Stimulated activated naive CD4-positive, alpha-beta T cell (primary cell): ENCODE results near the gene SSTR5.

Experiments
- DNase-seq, 6 experiments: peaks; one replicate each; lab custom pipeline; 2025; lab: John Stamatoyannopoulos, UW

SSTR5 gene

GRCh38 chr16:1072526-1073261 is at the start of gene SSTR5:
Gene SSTR5 (plus strand): TSS chr16:1072747. CDS start chr16:1078869, 6,122 bp downstream.
- DNase-seq: no peak

- no peak for DNase-seq
Observed at GRCh38 chr16:1024138-1024537, 48.4 kb upstream of the SSTR5 start.

GRCh38 chr16:1025183-1025809 is 47.3 kb upstream of the SSTR5 start:
- DNase-seq: peak in 2 of 6 experiments; percentile 15 to 20

GRCh38 chr16:1026057-1026783 is 46.3 kb upstream of the SSTR5 start:
- DNase-seq: no peak

GRCh38 chr16:1026784-1027500 is 45.6 kb upstream of the SSTR5 start:
- DNase-seq: no peak

GRCh38 chr16:1027501-1027815 is 45.1 kb upstream of the SSTR5 start:
- no peak for DNase-seq

GRCh38 chr16:1028056-1028455 is 44.5 kb upstream of the SSTR5 start:
- DNase-seq: no peak

- DNase-seq: no peak
Observed at GRCh38 chr16:1028524-1029258, 43.9 kb upstream of the SSTR5 start.

GRCh38 chr16:1029259-1029545 is 43.3 kb upstream of the SSTR5 start:
- DNase-seq: no peak

GRCh38 chr16:1030473-1030901 is 42.1 kb upstream of the SSTR5 start:
- no peak for DNase-seq

- DNase-seq: no peak
Observed at GRCh38 chr16:1031666-1032065, 40.9 kb upstream of the SSTR5 start.

- DNase-seq: no peak
Observed at GRCh38 chr16:1032607-1033006, 39.9 kb upstream of the SSTR5 start.

GRCh38 chr16:1033128-1033679 is 39.3 kb upstream of the SSTR5 start:
- DNase-seq: no peak

- DNase-seq: no peak
Observed at GRCh38 chr16:1034230-1035065, 38.1 kb upstream of the SSTR5 start.

- no peak for DNase-seq
Observed at GRCh38 chr16:1035066-1035415, 37.5 kb upstream of the SSTR5 start.

GRCh38 chr16:1036166-1036565 is 36.4 kb upstream of the SSTR5 start:
- no peak for DNase-seq

GRCh38 chr16:1036726-1037393 is 35.7 kb upstream of the SSTR5 start:
- DNase-seq: no peak

GRCh38 chr16:1037394-1038257 is 34.9 kb upstream of the SSTR5 start:
- no peak for DNase-seq

GRCh38 chr16:1038932-1039331 is 33.6 kb upstream of the SSTR5 start:
- DNase-seq: no peak
